Ascending aorta (tissue), 2 donors: ENCODE data around the gene PCOLCE2. TPM values are rescaled to one million over a fixed set of nuclear protein-coding genes. Genes with fewer than 3 reads are reported as not detected.

Source experiments
- DNase-seq, 2 donors: peaks; one replicate each; pipeline ENCODE4 v3.0.0-alpha.2; 2019; ENCODE audit warnings: low spot score in 2 of 2
- H3K27ac ChIP-seq, 2 donors: fragments of 200-600 bp; sonication (generic); one replicate each; pipeline ENCODE4 v1.5.1; 2016 to 2017; ENCODE audit warnings: mild to moderate bottlenecking in 1 of 2
- H3K27me3 ChIP-seq: fragments of 200-600 bp; sonication (generic); one replicate; pipeline ENCODE4 v1.5.1; 2017
- H3K36me3 ChIP-seq, 2 donors: fragments of 200-600 bp; sonication (generic); one replicate each; pipeline ENCODE4 v1.5.1; 2016
- H3K4me1 ChIP-seq, 2 donors: fragments of 200-600 bp; sonication (generic); one replicate each; pipeline ENCODE4 v1.5.1; 2016 to 2017; ENCODE audit warnings: mild to moderate bottlenecking in 1 of 2
- H3K4me3 ChIP-seq, 2 donors: fragments of 200-600 bp; sonication (generic); one replicate each; pipeline ENCODE4 v1.5.1; 2016 to 2017; ENCODE audit warnings: mild to moderate bottlenecking in 1 of 2
- H3K9me3 ChIP-seq, 2 donors: fragments of 200-600 bp; sonication (generic); one replicate each; pipeline ENCODE4 v1.5.1; 2016
- intact Hi-C: fragments of 100-400 bp; cut with DNase I; formaldehyde crosslinking; loops from one replicate; pipeline ENCODE4 v1.15.1; 2023
- total RNA-seq: library from RNA; depleted of rRNA; stranded (reverse); fragments of >200 nt; gene quantifications from one replicate; pipeline ENCODE4 v1.1.0, GENCODE V29; 2016
- TF ChIP-seq, protein P1 (sequence below), 3 experiments: fragments of 200-600 bp in 2 of 3; fragments of 450-650 bp in 1 of 3; sonication (generic) in 2 of 3; IDR thresholded peaks; one replicate each; pipeline ENCODE4 v1.5.1; 2016 to 2019; ENCODE audit warnings: antibody characterized with exemption in 3 of 3, mild to moderate bottlenecking in 1 of 3, moderate library complexity in 1 of 3

The PCOLCE2 gene
- total RNA-seq, 1 donor from 2014 or later = 58.1 TPM

DNA sequence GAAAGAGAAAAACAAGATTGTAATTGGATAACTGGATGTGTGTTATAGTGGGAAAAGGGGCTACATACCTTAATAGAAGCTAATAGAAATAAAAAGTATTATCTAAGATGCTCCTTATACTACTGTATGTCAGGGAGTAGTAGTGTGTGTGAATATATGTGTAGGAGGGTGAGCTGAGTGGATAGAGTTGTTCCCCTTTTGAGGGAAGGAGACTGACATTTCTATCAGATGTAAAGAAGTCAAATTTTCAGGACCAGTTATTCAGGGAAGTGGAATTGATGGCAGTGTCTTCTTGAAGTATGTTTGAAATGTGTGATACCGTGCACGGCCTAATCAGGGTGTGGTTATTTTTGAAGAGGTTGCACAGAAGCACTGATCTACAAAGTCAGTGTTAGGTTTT, 49.1 kb downstream of the PCOLCE2 start:
- Histone ChIP-seq H3K9me3 (no peaks in the 10 kb centered on the region), H3K4me1 (no peaks in the 10 kb centered on the region), H3K27ac (no peak overlapping the region), H3K4me3 (no peak overlapping the region), H3K27me3 (no peaks in the 10 kb centered on the region), H3K36me3 (no peaks in the 10 kb centered on the region)
- DNase-seq = no peak
- intact Hi-C loops = no loop called here
- TF ChIP-seq, protein P1, sequence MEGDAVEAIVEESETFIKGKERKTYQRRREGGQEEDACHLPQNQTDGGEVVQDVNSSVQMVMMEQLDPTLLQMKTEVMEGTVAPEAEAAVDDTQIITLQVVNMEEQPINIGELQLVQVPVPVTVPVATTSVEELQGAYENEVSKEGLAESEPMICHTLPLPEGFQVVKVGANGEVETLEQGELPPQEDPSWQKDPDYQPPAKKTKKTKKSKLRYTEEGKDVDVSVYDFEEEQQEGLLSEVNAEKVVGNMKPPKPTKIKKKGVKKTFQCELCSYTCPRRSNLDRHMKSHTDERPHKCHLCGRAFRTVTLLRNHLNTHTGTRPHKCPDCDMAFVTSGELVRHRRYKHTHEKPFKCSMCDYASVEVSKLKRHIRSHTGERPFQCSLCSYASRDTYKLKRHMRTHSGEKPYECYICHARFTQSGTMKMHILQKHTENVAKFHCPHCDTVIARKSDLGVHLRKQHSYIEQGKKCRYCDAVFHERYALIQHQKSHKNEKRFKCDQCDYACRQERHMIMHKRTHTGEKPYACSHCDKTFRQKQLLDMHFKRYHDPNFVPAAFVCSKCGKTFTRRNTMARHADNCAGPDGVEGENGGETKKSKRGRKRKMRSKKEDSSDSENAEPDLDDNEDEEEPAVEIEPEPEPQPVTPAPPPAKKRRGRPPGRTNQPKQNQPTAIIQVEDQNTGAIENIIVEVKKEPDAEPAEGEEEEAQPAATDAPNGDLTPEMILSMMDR (IDR thresholded peaks at IDR 0.05) = no peak

DNA sequence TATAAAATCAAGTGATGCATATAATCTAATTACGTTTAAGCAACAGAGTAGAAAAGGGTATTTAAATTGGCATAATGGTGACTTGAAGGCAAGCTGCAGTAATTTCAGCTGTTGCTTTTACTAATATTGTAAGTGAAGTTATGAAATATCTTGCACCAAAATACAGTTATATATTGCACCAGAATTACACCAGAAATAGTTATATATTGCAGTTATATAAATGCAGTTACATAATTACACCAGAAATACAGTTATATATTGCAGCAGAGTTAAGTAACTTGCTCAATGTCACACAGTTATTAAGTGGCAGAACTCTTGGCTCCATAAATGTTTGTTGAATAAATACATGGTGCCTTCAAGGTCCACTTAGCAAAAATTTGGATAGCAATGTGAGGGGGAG, 51.4 kb downstream of the PCOLCE2 start:
- Histone ChIP-seq H3K4me1 (no peaks in the 10 kb centered on the region), H3K36me3 (no peaks in the 10 kb centered on the region), H3K4me3 (no peak overlapping the region), H3K9me3 (no peaks in the 10 kb centered on the region), H3K27ac (no peak overlapping the region), H3K27me3 (no peaks in the 10 kb centered on the region)
- no peak for DNase-seq
- intact Hi-C loops = no loop called here
- TF ChIP-seq, protein P1 (IDR thresholded peaks at IDR 0.05) = no peak

DNA sequence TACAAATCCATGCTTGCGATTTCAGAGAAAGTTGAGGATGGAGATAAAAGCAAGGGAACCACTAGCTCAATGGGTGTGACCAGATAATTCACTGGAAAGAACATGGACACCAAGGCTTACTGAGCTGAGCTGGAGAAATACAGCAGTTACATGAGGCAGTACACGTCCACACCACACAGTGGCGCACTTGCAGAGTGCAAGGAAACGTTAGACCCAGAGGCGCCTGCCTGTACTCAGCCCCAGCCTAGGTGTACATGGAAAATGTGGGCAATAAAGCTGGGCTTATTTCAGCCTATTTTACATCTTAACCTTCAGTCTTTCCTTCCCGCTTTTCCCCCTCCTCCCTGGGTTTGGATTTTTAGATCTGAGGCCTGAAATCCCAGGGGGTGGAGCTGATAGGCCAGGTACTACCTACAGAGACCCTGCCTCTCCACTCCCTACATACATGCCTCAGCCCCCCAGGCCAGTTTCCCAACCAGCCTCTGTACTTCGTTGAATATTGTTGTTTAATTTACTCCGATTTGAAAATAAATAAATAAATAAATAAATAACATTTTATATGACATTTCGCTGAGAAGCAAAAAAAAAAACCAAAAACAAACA, 60.1 kb downstream of the PCOLCE2 start:
- no peaks in the 10 kb centered on the region for H3K36me3 ChIP-seq
- H3K27ac ChIP-seq = no peak overlapping the region
- intact Hi-C loops = loop anchor here (1.0 to 10.0 kb wide), 2 partner anchors 158 to 244 kb away; no protein-coding TSS in a partner anchor
- no peaks in the 10 kb centered on the region for H3K9me3 ChIP-seq
- no peak overlapping the region for H3K4me3 ChIP-seq
- peak in 1 of 2 donors; percentile 84 for DNase-seq
- TF ChIP-seq, protein P1 (IDR thresholded peaks at IDR 0.05) = peak; percentile 72 to 89 (median 80)
- no peaks in the 10 kb centered on the region for H3K27me3 ChIP-seq
- no peaks in the 10 kb centered on the region for H3K4me1 ChIP-seq

DNA sequence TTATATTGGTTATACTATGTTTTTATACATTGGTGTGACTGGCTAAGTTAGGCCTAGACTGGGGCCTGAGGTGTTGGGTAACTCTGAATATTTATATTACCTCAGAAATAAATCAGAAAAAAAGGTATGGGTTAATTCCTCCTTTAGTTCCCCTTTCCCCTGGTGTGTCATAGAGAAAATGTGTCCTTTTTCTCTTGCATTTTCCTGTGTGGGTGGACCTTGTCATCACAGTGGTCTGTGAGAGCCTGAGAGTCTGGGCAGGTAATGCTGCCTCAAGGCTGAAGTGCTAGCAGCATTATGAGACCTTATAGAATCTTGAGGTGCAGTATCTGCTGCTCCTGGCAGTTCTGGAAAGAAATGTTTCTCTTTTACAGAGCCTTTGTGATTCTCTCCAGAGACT, 69.7 kb downstream of the PCOLCE2 start:
- no peak overlapping the region for H3K4me3 ChIP-seq
- no peaks in the 10 kb centered on the region for H3K27me3 ChIP-seq
- intact Hi-C loops = no loop called here

DNA sequence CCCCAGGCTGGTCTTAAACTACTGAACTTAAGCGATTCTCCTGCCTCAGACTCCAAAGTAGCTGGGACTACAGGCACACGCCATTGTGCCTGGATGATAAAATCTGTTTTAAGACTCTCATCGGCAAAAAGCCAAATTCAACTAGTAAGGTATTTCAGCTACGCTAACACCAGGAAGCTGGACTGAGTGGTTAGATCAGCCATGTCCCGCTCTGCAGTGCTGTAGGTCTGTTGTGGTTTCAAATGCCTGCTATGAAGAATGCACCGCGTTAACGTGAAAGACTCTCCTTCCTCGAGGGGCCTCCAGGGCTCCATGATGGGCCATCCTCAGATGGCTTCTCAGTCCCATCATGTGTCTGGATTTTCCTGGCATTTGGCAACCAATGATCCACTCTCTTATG, 70.2 kb downstream of the PCOLCE2 start:
- TF ChIP-seq, protein P1 (IDR thresholded peaks at IDR 0.05) = no peak
- intact Hi-C loops = no loop called here

More for the DNA sequence above, 69.7 kb downstream of the PCOLCE2 start:
- TF ChIP-seq, protein P1 (IDR thresholded peaks at IDR 0.05) = no peak
- Histone ChIP-seq H3K4me1 (no peaks in the 10 kb centered on the region), H3K36me3 (no peaks in the 10 kb centered on the region), H3K27ac (no peak overlapping the region), H3K9me3 (no peaks in the 10 kb centered on the region)
- no peak for DNase-seq

DNA sequence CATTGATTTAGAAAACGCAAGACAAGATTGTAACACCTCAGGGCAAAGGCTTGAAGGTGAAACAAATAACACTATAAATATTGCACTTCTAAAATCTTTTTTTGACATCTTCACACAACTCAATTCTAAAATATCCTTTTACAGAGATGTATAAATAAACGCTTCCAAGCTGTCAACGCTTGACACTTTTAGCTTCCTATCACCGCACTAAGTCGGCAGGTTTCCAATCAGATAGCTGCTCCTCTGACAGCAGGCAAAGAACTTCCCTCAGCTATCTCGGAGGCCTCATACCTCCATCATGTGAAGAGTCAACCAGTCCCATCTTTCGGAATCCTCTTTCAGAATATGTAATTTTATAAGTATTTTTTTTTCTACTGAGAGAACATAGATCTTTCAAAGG, 71.0 kb downstream of the PCOLCE2 start:
- Histone ChIP-seq H3K4me3 (no peak overlapping the region), H3K27ac (no peak overlapping the region), H3K36me3 (no peaks in the 10 kb centered on the region), H3K4me1 (no peaks in the 10 kb centered on the region), H3K9me3 (no peaks in the 10 kb centered on the region), H3K27me3 (no peaks in the 10 kb centered on the region)
- intact Hi-C loops = no loop called here
- TF ChIP-seq, protein P1 (IDR thresholded peaks at IDR 0.05) = no peak
- DNase-seq = no peak

More for the DNA sequence above, 70.2 kb downstream of the PCOLCE2 start:
- no peak overlapping the region for H3K4me3 ChIP-seq
- H3K27me3 ChIP-seq = no peaks in the 10 kb centered on the region
- H3K9me3 ChIP-seq = no peaks in the 10 kb centered on the region
- no peak overlapping the region for H3K27ac ChIP-seq
- DNase-seq = no peak
- H3K4me1 ChIP-seq = no peaks in the 10 kb centered on the region
- no peaks in the 10 kb centered on the region for H3K36me3 ChIP-seq
